Thyroid gland (tissue), 4 donors: Measurements from ENCODE around the gene PPARGC1A. TPM values are rescaled to one million over a fixed set of nuclear protein-coding genes. Genes with fewer than 3 reads are reported as not detected.

ENCODE experiments used
- DNase-seq, 2 donors: peaks; one replicate each; pipeline ENCODE4 v3.0.0-alpha.2; 2019
- H3K27ac ChIP-seq, 3 donors: fragments of 200-600 bp; sonication (generic); 1 replicate in 2 of 3; 2 replicates in 1 of 3; pipeline ENCODE4 v1.5.1; 2016 to 2019; ENCODE audit warnings: mild to moderate bottlenecking in 1 of 3, moderate library complexity in 1 of 3
- H3K27me3 ChIP-seq: fragments of 200-600 bp; sonication (generic); one replicate; pipeline ENCODE4 v1.5.1; 2019
- H3K36me3 ChIP-seq, 2 donors: fragments of 200-600 bp; sonication (generic); one replicate each; pipeline ENCODE4 v1.5.1; 2016 to 2019
- H3K4me1 ChIP-seq, 2 donors: fragments of 200-600 bp; sonication (generic); one replicate each; pipeline ENCODE4 v1.5.1; 2017 to 2019
- H3K4me3 ChIP-seq, 3 donors: fragments of 200-600 bp; sonication (generic); replicated peaks in 1 of 3; 1 replicate in 2 of 3; 2 replicates in 1 of 3; pipeline ENCODE4 v1.5.1; 2016; ENCODE audit warnings: mild to moderate bottlenecking in 1 of 3
- H3K9me3 ChIP-seq: fragments of 200-600 bp; sonication (generic); one replicate; pipeline ENCODE4 v1.5.1; 2017
- POLR2A ChIP-seq, 2 donors: fragments of 450-650 bp; IDR thresholded peaks; one replicate each; pipeline ENCODE4 v1.6.1; 2017; ENCODE audit warnings: antibody characterized with exemption in 2 of 2, mild to moderate bottlenecking in 2 of 2, moderate library complexity in 1 of 2
- WGBS, 2 donors: methylation state at CpG; one replicate each; pipeline ENCODE4 v1.1.5; 2017; 5-methylcytosine and 5-hydroxymethylcytosine counted together
- intact Hi-C: fragments of 100-400 bp; cut with DNase I; formaldehyde crosslinking; loops from one replicate; pipeline ENCODE4 v1.15.1; 2023
- total RNA-seq, 4 donors: library from RNA; depleted of rRNA; stranded (reverse); fragments of >200 nt; gene quantifications; one replicate each; pipeline ENCODE4 v1.2.3, GENCODE V29; 2016
- TF ChIP-seq, protein P1 (sequence below), 6 experiments: fragments of 200-600 bp in 3 of 6; fragments of 450-650 bp in 3 of 6; sonication (generic) in 3 of 6; IDR thresholded peaks; one replicate each; pipeline ENCODE4 v1.5.1; 2016 to 2019; ENCODE audit warnings: antibody characterized with exemption in 6 of 6, mild to moderate bottlenecking in 2 of 6, inconsistent platforms in 1 of 6, moderate library complexity in 1 of 6

Gene PPARGC1A
- total RNA-seq, 4 donors from 2014 or later = 58.5 to 128 (median 96.2) TPM

- H3K27me3 ChIP-seq = no peaks in the 10 kb centered on the region
- WGBS, 2 donors = 86 to 87% methylated on average over 4 of the region's 4 CpGs
- H3K4me3 ChIP-seq = no peak overlapping the region
- TF ChIP-seq, protein P1, sequence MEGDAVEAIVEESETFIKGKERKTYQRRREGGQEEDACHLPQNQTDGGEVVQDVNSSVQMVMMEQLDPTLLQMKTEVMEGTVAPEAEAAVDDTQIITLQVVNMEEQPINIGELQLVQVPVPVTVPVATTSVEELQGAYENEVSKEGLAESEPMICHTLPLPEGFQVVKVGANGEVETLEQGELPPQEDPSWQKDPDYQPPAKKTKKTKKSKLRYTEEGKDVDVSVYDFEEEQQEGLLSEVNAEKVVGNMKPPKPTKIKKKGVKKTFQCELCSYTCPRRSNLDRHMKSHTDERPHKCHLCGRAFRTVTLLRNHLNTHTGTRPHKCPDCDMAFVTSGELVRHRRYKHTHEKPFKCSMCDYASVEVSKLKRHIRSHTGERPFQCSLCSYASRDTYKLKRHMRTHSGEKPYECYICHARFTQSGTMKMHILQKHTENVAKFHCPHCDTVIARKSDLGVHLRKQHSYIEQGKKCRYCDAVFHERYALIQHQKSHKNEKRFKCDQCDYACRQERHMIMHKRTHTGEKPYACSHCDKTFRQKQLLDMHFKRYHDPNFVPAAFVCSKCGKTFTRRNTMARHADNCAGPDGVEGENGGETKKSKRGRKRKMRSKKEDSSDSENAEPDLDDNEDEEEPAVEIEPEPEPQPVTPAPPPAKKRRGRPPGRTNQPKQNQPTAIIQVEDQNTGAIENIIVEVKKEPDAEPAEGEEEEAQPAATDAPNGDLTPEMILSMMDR (IDR thresholded peaks at IDR 0.05) = no peak
- TF ChIP-seq POLR2A (IDR thresholded peaks at IDR 0.05) = no peak
- H3K4me1 ChIP-seq = peaks cover 18 to 20% of the 10 kb centered on the region in 2 donors
- no peak for DNase-seq
- intact Hi-C loops = no loop called here
- no peak overlapping the region for H3K27ac ChIP-seq
- H3K36me3 ChIP-seq = no peaks in the 10 kb centered on the region
- no peaks in the 10 kb centered on the region for H3K9me3 ChIP-seq
Measured at GRCh38 chr4:23857367-23857959, 32.4 kb downstream of the PPARGC1A start.

DNA sequence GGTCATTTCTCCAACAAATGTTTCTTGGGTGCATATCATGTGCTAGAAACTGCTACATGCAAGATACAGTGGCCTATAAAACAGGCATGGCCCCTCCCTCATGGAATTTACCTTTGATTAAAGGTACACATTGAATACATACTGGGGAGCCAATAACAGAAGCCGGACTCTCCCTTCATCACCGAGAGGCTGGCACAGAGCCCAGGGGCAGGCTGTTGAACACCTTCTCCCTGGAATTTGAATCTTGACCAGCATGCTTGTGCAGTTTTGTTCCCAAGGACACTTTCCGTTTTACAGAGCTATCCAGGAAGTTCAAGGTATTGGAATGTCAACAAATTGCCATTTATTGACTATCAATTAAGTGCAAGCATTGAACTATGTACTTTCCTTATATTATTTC is 33.2 kb downstream of the PPARGC1A start:
- intact Hi-C loops = no loop called here
- peaks cover 14 to 15% of the 10 kb centered on the region in 2 donors for H3K4me1 ChIP-seq
- H3K36me3 ChIP-seq = no peaks in the 10 kb centered on the region
- DNase-seq = peak; percentile 58 to 74
- H3K9me3 ChIP-seq = no peaks in the 10 kb centered on the region
- whole genome bisulfite sequencing, 2 donors = 16 to 40% methylated on average over 3 of the region's 3 CpGs
- no peak overlapping the region for H3K27ac ChIP-seq
- no peaks in the 10 kb centered on the region for H3K27me3 ChIP-seq
- H3K4me3 ChIP-seq = no peak overlapping the region
- TF ChIP-seq, protein P1 (IDR thresholded peaks at IDR 0.05) = no peak
- no peak for TF ChIP-seq POLR2A (IDR thresholded peaks at IDR 0.05)

GRCh38 chr4:23855912-23856605 is 33.8 kb downstream of the PPARGC1A start:
- 62 to 69% methylated on average over 5 of the region's 5 CpGs for WGBS, 2 donors
- H3K4me3 ChIP-seq = no peak overlapping the region
- no peak overlapping the region for H3K27ac ChIP-seq
- no peaks in the 10 kb centered on the region for H3K27me3 ChIP-seq
- no peak for TF ChIP-seq POLR2A (IDR thresholded peaks at IDR 0.05)
- TF ChIP-seq, protein P1 (IDR thresholded peaks at IDR 0.05) = no peak
- intact Hi-C loops = no loop called here
- no peaks in the 10 kb centered on the region for H3K9me3 ChIP-seq
- peaks cover 14 to 15% of the 10 kb centered on the region in 2 donors for H3K4me1 ChIP-seq
- DNase-seq = no peak
- no peaks in the 10 kb centered on the region for H3K36me3 ChIP-seq

DNA sequence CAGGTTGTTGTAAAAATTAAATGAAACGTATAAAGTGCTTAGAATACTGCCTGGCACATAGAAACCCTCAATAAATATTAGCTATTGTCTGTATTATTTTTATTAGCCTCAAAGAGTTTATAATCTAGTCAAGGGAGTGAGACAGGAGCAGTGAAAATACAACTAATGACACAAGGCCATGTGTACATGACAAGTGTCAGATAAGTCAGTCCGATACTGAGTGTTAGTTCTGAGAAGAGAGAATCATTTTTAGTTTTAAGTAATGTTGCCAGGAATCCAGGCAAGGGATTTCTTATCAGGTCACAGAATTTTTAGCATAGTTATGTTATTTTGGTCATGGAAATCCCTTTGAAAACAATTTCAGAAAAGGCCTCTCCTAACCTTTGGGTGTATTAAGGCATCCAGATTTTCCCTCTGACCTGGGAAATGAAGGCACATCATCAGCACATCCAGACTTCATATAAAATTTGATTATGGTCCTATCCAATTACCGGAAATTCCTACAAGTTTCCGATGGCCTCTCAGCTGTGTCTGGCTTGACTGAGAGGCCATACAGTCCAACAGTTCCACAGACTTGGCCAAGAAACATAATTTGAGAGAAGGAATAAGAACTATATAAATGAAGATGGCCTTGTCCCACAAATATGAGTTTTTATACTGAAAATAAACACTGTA is 35.7 kb downstream of the PPARGC1A start:
- intact Hi-C loops = no loop called here
- Histone ChIP-seq H3K9me3 (no peaks in the 10 kb centered on the region), H3K36me3 (no peaks in the 10 kb centered on the region), H3K27me3 (no peaks in the 10 kb centered on the region), H3K4me3 (no peak overlapping the region), H3K4me1 (peaks cover 14 to 15% of the 10 kb centered on the region in 2 donors), H3K27ac (no peak overlapping the region)
- no peak for DNase-seq
- WGBS, 2 donors = 79 to 80% methylated on average over 4 of the region's 4 CpGs
- TF ChIP-seq POLR2A (IDR thresholded peaks at IDR 0.05) = no peak
- TF ChIP-seq, protein P1 (IDR thresholded peaks at IDR 0.05) = no peak

DNA sequence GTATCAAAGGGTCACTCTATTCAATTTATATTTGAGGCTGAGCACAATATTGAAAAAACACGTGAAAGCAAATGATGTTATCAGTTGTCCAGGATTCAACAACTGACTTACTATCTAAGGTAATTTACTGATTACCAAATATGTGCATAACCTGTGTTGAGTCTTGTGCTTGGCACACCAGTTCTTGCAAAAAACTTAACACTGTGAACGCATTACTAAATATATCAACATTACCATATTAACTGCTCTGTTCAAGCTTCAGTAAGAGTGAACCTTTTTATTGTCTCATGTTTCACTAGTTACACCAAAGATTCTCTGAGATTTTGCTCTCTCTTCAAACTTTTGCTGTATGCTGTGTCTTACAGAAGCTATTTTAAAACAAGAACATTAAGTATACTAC is 38.4 kb downstream of the PPARGC1A start:
- no peaks in the 10 kb centered on the region for H3K9me3 ChIP-seq
- no peak overlapping the region for H3K27ac ChIP-seq
- no peak for DNase-seq
- H3K36me3 ChIP-seq = no peaks in the 10 kb centered on the region
- peaks cover 3 to 9% of the 10 kb centered on the region in 2 donors for H3K4me1 ChIP-seq
- intact Hi-C loops = no loop called here
- no peak overlapping the region for H3K4me3 ChIP-seq
- TF ChIP-seq POLR2A (IDR thresholded peaks at IDR 0.05) = no peak
- TF ChIP-seq, protein P1 (IDR thresholded peaks at IDR 0.05) = no peak
- 91 to 94% methylated on average over 2 of the region's 2 CpGs for WGBS, 2 donors
- no peaks in the 10 kb centered on the region for H3K27me3 ChIP-seq
